Activated T-helper 1 cell treated with anti-CD3 and anti-CD28 coated beads, Interleukin-2, amount 50 U/mL, for 16 hours (primary cell): ENCODE results near the gene NUP153.
"Not testable (repeated sequence)": the region's sequence is repeated elsewhere in the genome, so short reads cannot be mapped to it uniquely, and the experiment has no call there.

ENCODE experiments used
- DNase-seq, 2 donors: peaks; one replicate each; pipeline ENCODE4 v3.0.0-alpha.2; 2020; ENCODE audit warnings: low read depth in 1 of 2, low spot score in 1 of 2

NUP153 gene

DNA sequence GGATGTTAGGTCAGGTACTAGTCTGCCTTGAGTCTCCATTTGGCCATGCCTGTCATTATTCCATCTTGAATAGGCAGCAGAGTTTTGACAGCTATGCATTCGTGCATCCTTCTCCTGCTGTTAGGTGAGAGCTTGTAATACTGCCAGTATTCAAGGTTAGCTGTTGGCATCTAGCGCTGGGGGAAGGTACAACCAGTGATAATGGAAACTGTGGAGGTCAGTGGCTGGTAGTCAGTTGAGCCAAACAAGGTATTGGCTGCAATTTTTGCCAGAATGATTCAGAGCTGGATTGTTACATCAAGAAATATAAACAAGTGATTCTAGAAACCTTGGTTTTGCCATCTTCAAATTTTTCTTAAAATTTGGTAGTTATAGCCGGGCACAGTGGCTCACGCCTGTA lies 100.1 kb downstream of the NUP153 start:
- no peak for DNase-seq

DNA sequence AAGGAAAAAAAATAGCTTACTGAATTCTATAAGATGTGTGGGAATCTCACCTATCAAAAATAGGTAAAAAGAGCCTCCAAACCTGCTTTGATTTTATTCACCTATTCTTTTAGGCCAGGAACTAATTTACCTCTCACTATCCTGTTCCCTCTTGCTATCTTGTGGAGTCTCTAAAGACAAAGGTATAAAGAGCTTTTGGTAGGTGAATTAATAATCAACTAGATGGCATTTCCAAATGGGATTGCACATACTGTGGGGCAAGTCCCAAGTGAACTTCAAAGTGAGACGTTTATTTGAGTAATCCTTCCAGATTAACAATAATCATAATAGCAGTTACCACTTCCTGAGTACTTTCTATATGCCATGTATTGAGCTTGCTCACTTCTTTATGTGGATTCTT lies 103.8 kb downstream of the NUP153 start:
- no peak for DNase-seq

DNA sequence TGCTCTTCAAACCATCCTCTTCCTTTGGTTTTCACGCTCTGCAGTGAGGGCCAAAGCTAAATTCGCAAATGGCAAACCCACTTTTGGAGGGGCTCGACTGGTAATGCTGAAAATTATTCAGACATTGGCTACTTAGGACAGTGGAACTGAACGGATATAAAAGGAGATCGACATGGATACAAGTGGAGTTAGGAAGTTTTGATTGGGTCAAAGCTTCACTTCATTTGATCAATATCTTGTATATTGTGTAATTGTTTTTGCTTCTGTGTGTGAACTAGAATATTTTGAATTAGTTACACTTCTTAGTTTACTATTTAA lies 105.4 kb downstream of the NUP153 start:
- DNase-seq: no peak

DNA sequence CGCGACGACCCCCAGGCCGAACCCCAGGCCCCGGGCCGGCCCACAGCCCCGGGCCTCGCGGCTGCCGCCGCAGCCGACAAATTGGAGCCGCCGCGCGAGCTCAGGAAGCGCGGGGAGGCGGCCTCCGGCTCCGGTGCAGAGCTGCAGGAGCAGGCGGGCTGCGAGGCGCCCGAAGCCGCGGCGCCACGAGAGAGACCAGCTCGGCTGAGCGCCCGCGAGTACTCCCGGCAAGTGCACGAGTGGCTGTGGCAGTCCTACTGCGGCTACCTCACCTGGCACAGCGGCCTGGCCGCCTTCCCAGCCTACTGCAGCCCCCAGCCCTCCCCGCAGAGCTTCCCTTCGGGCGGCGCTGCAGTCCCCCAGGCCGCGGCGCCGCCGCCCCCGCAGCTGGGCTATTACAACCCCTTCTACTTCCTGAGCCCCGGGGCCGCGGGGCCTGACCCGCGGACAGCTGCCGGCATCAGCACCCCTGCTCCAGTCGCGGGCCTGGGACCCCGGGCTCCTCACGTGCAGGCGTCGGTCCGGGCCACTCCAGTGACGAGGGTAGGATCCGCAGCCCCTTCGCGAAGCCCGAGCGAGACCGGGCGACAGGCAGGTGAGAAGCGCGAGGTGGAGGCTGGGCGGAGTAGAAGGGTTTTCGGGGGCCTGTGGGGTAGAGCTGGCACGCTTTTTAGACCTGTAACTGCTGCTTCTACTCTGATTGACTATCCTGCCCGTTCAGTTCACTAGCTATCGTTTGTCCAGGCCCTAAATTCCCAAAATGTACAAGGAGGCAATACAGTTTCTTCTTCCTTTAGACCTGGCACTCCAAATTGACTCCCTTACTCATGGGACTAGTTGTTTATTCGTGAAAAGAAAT lies 106.0 kb downstream of the NUP153 start:
- peak in 1 of 2 donors; percentile 31 for DNase-seq

DNA sequence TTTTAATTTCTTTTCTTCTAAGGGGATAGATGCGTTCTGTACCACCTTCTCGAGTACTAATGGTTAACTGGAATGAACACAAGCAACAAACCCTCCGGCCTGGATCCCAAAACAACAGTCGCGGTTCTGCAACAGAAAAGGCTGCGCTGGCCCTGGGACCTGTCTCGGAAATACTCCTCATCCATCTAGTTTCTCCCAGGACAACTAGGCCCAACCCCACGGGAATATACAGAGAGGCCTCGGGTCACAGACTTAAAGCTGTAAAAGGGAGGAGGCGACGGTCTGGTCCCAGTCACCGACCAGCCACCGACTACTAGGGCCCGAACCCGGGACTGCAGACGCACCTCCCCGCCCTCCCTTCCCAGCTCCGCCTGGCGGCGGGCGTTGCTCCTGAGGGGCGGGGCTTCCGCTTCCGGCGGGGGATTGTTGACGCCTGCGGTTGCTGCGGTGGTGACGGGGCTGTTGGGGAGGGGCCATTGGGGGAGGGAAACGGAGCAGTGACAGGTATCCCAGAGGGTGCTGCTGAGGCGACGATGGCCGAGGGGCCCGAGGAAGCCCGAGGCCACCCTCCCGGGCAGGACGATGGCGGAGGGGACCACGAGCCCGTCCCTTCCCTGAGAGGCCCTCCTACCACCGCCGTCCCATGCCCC lies 106.7 kb downstream of the NUP153 start, which contains the start of gene FAM8A1:
FAM8A1 (plus strand) TSS at position 426 of the 650 bp plus-strand sequence; CDS start at position 534, 108 bp downstream.
- DNase-seq: peak; percentile 91 to 96

DNA sequence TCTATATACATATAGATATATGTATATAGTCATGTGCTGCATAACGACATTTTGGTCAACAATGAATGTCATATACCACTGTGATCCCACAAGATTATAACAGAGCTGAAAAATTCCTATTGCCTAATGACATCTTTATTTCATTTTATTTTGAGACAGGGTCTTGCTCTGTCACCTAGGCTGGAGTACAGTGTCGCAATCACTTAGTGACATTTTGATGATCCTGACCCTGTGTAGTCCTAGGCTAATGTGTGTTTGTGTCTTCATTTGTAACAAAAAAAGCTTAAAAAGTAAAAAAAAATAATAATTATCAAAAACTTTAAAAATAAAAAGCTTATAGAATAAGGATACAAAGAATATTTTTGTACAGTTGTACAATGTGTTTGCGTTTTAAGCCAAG lies 110.6 kb downstream of the NUP153 start:
- DNase-seq: no peak

DNA sequence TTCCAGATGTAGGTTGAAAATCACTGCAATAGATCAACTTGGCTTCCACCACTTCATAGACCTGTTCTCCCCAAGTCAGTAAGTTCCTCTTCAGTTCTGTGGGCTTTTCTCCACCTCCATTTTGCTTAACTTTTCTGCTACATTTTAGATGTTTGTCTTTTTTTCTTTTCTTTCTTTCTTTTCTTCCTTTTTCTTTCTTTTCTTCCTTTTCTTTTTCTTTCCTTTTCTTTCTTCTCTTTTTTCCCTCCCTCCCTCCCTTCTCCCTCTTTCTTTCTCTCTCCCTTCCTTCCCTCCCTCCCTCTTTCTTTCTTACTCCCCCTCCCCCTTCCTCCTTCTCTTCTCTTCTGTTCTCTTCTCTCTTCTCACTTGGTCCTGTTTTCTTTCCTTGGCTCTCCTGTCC lies 113.5 kb downstream of the NUP153 start:
- no peak for DNase-seq

DNA sequence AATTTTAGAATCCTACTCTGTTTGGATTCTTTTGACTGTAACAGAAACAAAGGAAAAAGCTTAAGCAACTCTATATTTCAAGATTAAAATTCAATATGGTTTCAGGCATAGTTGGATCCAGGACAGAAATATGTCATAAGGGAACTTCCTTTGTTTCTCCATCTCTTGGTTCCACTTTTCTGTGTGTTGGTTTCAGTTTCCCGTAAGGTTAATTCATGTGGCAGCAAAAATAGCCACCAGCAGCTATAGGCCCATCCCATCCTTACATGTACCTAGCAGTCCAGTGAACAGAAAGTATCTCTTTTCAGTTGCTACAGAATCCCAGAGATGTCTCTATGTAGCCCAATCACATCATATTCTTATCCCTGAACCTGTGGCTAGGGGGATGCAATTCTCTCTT lies 115.4 kb downstream of the NUP153 start:
- no peak for DNase-seq

DNA sequence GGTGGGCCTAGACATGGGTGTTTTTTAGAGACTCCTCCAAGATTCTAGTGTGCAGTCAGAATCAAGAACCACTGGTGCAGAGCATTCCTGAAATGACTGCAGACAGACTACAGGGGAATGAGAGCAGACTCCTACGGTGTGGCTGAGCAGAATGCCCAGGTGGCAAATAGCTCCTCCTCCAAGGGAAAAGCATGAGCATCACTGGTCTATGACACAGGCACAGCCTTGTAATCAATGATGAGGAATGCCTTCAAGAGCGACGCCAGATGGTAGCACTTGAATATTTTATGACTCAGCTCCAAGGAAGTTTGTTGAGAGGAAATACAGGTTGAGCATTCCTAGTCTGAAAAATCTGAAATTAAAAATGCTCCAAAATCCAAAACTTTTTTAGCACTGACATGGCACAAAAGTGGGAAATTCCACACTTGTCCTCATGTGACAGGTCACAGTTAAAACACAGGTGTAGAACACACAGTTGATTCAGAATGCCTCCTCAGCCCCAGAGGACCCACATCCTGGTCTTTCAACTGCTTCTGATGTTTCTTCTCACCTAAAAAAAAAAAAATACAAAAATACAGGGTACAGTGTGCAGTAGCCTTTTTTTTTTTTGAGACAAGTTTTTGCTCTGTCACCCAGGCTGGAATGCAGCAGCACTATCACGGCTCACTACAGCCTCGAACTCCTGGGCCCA lies 117.2 kb downstream of the NUP153 start:
- DNase-seq: no peak

DNA sequence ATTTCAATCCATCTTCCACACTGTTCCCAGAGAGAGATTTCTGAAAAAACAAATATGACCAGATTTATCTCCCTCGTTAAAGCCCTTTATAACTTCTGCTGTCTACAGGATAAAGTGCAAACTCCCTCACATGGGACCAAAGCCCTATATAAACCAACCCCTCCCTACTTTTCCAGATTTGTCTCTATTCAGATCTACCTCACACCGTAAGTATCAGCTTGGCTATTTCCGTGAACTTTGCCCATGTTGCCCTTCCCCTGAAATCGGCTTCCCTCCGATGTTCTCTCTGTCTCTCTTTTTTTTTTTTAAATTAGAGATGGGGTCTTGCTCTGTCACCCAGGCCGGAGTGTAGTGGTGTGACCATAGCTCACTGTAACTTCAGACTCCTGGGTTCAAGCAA lies 118.7 kb downstream of the NUP153 start:
- DNase-seq: no peak

DNA sequence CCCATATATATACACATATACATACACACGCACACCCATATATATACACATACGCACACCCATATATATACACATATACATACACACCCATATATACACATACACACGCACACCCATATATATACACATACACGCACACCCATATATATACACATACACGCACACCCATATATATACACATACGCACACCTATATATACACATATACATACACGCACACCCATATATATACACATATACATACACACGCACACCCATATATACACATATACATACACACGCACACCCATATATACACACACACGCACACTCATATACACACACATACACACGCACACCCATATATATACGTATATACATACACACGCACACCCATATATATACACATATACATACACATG lies 120.1 kb downstream of the NUP153 start:
- not testable (repeated sequence) for DNase-seq

DNA sequence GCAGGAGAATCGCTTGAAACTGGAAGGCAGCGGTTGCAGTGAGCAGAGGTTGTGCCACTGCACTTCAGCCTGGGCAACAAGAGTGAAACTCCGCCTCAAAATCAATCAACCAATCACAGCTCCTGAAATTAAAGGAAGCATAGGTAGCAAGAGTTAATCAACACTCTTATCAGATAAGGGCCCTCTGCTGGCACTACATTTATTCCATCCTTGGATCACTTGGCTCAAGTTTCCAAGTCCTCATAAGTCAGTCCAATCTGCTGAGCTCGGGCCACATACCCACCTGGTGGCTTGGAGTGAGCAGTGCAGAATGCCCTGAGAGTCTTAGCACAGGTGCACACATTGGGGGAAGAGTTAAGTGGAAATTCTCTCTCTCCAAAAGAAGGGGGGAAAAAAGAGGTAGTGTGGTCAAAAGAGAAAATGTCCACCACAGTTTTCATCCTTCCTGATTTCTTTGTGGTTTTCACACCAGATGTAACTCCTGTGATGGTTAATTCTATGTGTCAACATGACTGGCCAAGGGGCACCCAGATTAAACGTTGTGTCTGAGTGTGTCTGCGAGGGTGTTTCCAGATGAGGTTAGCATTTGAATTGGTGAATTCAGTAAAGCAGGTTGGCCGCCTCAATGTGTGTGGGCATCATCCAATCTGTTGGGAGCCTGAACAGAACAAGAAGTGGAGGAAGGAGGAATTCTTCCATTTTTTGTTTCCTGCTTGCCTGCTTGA lies 120.8 kb downstream of the NUP153 start:
- no peak for DNase-seq

DNA sequence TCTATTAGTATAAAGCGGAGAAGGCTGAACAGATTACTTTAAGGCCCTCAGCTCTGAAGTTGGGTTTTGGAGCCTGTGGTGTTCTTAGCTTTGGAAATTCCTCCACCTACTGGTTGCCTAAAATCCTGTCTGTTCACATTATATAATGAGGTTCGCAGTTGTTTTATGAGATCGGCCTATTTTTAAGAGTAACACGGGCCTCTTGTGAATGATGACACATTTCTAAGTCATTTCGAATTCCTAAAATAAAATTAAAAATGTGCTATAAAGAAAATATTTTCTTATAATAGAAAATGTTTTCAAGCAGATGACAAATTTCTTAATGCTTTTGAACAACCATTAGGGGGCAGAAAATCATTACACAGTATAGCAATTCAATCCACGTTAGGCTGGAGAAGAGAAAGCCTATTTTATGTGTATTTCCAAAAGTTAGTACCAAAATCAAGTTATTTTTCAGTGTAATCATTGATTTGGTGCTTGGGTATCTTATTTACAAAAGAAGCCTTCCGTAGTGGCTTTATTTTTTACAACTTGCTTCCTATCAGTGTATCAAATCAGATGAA lies 122.4 kb downstream of the NUP153 start:
- DNase-seq: no peak

DNA sequence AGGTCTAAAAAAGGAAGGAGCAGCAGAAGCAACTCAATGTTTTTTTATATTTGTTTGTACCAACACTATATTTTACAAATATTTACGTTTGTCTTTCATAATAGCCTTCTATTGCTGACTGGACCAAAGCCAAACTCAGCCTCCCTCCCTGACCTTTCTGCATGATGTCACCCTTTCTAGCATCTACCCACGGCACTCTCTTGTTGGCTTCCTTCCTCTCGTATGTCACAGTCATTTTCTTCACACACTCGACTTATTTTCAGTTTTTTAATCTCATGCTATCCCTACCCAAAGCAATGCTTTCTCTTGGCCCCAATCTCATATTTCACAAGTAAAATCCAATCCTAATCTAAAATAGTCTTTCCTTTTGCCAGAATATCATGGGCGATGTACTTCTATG lies 122.9 kb downstream of the NUP153 start:
- DNase-seq: no peak

DNA sequence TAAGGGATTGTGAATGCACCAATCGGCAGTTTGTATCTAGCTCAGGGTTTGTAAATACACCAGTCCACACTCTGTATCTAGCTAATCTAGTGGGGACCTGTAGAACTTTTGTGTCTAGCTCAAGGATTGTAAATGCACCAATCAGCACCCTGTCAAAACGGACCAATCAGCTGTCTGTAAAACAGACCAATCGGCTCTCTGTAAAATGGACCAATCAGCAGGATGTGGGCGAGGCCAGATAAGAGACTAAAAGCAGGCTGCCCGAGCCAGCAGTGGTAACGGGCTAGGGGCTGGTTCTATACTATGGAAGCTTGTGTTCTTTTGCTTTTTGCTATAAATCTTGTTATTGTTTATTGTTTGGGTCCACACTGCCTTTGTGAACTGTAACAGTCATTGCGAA lies 125.4 kb downstream of the NUP153 start:
- DNase-seq: not testable (repeated sequence)

DNA sequence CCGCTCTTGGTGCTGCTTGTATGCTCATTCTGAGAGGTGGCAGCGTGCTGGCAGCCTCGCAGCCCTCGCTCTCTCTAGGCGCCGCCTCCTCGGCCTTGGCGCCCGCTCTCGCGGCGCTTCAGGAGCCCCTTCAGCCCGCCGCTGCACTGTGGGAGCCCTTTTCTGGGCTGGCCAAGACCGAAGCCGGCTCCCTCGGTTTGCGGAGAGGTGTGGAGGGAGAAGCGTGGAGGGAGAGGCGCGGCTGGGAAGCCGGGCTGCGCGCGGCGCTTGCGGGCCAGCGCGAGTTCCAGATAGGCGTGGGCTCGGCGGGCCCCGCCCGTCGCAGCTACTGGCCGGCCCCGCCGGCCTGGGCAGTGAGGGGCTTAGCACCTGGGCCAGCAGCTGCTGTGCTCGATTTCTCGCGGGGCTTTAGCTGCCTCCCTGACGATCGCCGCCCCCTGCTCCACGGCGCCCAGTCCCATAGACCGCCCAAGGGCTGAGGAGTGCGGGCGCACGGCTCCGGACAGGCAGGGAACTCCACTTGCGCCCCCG lies 126.1 kb downstream of the NUP153 start:
- DNase-seq: no peak

DNA sequence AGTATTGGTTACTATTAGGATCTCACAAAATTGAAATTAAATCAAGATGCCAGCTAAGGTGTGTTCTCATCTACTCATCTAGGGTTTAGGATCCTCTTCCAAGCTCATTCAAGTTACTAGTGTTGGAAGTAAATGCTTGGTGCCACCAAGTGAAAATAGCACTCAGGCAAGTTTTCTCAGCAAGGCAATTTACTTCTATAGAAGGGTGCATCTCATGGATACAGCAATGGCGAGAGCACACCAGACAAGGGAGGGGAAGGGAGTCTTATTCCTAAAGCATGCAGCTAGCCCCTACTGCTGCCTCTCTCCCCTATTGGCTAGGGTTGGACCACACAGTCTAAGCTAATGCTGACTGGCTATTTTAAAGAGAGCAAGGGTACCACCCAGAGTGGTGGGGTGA lies 129.7 kb downstream of the NUP153 start:
- no peak for DNase-seq

DNA sequence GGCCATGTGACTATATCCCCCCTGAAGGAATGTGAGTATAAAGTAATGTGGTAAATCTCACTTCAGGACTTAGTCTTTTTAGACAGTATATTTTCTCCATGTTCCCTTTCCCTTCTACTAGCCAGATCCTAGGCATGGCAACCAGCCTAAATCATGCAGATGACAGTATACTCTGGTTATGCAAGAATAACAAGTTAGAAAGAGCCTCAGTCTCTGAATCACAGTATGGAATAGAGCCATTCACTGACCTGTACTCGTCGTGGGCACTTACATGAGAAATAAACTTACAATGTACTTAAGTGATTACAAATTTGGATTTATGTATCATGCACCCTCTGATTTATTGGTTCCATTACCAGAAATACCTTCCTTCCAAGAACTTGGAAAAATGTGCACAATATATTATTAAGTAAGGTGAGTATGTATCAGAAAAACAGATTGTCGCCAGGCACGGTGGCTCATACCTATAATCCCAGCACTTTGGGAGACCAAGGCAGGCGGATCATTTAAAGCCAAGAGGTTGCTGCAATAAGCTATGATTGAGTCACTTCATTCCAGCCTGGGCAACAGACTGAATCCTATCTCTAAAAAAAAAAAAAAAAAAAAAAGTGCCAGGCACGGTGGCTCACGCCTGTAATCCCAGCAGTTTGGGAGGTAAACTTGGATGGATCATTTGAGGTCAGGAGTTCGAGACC lies 131.7 kb downstream of the NUP153 start:
- DNase-seq: no peak

DNA sequence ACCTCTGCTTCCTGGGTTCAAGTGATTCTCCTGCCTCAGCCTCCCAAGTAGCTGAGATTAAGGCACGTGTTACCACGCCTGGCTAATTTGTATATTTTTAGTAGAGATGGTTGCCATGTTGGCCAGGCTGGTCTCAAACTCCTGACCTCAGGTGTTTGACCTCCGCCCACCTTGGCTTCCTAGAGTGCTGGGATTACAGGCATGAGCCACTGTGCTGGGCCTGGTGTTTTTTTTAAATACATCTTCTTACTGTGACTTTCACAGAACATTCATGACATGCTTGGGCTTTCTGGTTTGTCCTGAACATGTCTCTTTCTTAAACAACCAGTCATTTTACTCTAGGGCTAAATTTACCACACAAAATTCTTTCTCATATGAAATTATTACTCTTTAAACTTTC lies 141.3 kb downstream of the NUP153 start:
- DNase-seq: no peak
